Stimulated activated CD4-positive, alpha-beta T cell treated with anti-CD3 and anti-CD28 coated beads, Interleukin-4, amount 100 ng/mL, for 24 hours (primary cell): Measurements from ENCODE around the gene TENM4.

Source experiments
- DNase-seq: peaks from one replicate; pipeline ENCODE4 v3.0.0-alpha.2; 2020

The TENM4 gene

DNA sequence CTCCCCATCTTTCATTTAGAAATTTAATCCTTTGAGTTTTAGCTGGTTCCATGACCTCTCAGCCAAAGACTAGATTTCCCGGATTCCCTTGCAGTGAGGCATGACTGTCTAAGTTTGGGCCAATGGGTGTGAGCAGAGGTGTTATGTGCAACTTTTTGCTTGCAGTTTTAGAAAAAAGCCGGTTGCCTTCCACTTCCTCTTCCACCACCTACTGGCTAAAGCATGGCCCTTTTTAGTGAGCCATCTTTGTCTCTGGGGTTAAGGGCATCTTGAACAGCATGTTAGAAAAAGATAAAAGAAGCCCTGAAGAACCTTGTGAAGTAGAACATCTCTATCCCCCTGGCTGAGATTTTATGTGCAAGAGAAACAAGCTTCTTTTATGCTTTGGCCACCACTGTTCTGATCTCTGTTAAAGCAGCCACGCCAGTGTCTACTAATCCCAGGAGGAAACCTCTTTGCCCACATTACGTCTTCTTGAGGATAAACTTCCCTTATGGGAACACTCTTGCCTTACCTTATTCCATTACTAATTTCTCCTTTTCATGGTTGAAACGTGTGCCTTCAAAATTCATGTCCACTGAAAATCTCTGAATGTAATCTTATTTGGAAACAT is 279.9 kb downstream of the TENM4 start:
- DNase-seq, result no peak

DNA sequence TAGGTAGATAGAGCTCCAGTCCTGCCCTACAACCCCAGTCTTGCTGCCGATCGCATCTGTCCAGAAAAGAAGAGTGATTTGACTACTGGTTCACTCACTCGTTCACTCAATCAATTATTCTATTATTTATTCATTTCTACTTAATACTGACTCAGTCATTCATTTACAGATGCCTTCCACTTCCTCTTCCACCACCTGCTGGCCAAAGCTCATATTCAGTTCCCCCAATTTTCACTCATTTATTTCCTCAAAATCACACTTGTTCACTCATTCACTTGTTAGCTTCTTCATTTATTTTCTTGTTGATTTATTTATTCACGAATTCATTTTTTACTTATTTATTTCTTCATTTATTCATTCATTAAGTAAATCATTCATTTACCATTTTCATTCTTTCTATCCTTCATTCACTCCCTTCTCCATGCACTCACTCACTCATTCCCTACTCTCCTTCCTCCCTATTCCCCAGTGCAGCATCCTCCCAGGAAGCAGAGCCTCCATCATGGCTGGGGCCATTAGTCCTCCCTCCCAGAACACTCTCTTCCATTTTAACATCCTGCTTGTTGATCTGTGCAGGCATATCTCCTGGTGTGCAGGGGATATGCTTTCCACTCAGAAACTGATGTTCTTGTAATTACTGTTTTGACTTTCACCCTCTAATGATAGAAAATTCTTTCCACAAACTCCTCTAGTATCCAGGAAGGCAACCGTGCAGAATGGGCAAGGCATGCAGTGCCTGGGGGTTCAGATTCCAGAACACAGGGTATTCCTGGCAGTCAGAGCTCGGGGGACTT is 281.0 kb downstream of the TENM4 start:
- no peak for DNase-seq

DNA sequence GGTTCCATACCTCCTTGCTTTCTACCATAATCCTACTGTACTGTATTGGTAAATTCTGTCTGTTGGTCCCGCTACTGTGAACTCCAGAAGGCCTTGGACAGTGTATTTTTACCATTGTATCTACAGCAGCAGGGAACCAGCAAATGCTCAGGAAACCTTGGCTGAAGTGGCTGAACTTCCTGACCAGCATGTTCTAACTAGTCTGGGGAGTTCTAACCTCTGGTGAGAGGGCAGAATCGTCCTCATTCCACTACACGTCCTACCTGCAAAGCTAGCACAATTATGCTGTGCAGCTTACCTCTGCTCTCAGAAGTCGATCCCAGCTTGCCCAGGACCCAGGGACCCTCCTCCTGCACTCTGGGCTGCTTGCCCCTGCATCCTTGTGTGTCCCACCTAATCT is 283.1 kb downstream of the TENM4 start:
- DNase-seq, result no peak

DNA sequence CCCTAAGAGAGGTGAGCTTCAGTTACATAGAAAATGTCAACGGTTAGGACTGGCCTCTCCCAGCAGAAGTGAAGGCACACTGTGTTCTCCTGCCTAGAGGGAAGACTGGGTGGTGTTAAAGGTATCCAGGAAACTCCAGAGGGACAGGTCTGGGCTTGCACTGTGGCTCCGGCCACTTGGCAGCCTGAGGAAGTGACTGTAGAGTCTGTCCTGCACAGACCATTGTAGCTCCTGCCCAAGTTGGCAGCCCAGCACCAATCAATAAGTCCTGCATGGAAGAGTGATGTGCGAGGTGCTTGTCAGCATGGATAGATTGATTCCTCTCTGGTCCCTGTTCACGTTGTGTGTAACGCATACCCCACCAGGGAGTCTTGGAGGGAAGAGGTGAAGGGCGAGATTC is 284.8 kb downstream of the TENM4 start:
- no peak for DNase-seq

DNA sequence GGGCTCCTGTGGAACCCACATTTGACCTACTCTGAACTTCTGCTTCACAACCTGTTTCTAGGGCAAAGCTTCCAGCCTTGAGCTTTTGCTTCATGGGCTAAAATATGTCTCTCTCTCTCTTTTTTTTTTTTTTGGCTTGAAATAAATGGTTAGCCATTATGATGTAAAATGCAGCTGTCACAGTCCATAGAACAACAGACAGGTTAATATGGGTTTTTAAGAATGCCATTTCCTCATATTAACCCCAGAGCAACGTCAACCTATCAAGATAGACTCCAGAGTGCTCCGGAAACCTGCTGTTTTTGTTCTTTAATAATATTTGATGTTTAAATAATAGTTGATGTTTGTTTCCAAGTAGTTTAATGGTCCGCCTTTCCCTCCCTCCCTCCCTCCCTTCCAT is 285.6 kb downstream of the TENM4 start:
- no peak for DNase-seq

DNA sequence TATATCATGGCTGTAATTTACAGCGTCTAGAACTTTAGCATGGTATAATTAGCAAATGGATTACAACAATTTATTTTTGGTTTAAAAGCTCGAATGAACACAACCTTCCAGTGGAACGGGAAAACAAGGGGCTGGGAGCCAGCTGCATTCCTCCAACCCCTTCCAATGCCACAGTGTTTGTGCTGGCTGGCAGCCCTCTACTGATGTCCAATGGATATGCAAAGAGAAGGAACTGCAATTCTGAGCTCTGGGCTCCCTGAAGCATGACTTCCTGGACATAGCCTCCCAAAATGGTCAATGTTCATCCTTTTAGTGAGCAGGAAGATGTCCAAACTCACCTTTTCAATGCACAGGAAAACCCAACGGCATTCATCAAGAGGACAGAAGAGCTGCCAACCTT is 288.3 kb downstream of the TENM4 start:
- no peak for DNase-seq

DNA sequence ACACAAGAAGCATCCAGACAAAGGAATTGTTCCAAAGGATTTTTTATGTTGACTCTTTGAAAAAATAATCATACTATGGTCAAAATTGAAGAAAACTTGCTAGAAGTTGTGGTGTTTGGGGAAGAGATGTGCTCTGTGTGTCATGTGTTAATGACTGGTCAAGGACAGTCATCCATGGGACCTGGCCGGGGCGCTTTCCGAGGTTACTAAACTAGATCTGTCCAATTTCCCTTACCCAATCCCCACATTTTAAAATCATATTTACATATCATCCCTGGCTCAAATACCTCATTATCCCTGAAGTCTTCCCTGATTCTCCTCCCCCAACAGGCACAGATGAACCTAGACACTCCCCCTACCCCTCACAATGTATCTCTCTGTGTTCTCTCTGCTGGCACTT is 289.4 kb downstream of the TENM4 start:
- no peak for DNase-seq

DNA sequence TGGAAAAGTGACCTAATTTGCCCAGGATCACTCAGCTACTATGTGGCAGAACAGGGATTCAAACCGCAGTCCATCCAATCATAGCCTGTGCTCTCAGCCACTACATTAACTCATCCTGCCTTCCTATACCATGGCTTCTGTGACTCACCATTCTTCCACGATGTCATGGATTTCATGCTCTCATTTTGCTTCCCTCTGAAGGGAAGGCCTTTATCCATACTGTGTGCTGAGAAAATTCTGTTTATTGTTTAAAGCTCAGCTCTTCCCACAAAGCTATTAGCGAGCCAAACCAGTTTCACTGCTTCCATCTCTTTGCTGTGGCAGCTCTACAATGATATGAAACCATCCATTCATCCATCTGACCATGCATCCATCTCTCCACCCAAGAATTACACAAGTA is 289.9 kb downstream of the TENM4 start:
- no peak for DNase-seq

DNA sequence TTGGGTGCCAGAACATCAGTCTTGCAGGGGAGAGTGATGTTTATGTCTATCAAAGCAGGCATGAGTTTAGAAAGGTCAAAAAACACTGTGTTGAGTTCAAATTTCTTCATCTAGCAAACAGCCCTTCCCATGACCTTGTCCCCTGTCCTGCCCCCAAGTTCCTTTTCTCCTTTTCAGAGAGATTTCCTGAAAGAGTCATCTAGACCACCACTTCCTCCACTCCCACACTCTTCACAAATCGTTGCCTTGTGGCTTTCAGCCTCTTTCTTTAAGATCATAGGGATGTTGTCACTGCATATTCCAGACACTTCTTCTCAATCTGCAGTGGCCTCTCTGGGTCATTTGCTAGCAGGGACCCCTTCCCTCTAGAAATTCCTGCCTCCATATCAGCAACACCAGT is 290.5 kb downstream of the TENM4 start:
- DNase-seq, result no peak

DNA sequence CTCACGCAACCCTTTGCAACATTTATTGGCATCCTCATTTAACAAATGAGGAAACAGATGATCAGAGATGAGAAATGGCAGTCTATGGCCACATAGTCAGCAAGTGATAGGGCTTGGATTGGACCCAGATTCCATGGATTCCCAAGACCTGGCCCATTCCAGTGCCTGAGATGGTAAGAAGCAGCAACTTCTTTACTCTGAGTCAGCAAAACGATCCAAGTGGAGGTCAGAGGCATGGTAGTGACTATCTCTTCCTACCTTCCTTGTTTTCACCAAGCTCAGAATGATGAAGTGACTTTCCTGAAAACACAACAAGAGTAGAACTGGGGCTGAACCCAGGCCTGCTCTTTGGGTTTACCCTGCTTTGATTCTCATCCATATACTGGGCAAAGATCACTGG is 293.1 kb downstream of the TENM4 start:
- DNase-seq, result no peak

DNA sequence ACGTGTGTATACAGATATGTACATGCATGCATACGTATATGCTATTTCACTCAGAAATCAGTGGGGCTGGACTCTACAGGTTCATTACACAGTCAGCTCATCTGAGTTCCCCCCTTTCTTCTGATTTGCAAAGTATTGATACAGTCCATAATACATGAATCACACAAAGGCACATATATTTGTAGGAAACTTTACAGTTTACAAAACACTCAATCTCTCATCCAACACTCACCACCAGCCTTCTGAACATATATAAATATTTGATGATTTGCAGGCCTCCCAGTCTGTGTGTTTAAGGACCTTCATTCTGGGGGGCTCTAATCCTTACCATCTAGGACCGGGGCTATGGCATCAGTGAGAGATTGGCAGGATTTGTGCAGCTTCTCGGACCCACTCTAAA is 293.8 kb downstream of the TENM4 start:
- DNase-seq, result no peak

DNA sequence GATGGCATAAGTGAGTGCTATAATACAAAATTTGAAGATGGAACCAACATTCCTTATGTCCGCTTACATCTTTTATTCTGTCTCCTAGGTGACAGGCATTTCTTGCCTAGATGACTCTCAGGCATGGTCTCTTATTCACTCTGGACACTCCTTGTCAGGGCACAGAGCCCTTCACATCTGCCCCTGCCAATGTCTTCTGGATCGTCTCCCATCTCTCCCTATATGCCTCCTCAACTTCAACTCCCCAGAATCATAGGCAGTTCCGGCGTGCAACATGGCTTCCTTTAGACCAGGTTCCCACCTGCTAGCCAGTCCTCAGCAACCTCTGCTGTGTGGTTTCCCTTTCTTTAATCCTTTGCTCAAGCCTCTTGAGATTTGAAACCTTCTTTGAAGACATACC is 300.9 kb downstream of the TENM4 start:
- DNase-seq, result no peak

DNA sequence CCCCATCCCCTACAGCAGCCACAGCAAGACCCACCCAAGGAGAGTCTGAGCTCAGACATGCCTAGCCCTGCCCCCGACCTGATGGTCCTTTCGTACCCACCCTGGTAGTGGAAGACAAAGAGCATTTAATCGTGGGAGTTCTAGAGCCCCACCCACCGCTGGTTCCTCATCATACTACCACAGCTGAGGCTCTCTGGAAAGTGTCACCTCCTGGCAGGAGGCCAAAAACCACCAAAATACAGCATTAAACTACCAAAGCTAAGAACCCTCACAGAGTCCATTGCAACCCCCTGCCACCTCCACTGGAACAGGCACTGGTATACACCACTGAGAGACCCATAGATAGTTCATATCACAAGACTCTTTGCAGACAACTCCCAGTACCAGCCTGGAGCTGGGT is 311.1 kb downstream of the TENM4 start:
- no peak for DNase-seq

DNA sequence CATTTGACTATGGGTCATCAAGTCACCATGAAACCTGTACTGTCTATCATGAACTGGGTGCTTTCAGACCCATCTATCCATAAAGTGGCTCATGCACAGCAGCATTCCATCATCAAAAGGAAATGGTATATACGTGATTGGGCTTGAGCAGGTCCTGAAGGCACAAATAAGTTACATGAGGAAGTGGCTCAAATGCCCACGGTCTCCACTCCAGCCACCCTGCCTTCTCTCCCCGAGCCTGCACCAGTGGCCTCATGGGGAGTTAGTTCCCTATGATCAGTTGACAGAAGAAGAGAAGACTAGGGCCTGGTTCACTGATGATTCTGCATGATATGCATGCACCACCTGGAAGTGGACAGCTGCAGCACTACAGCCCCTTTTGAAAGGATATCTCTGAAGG is 312.5 kb downstream of the TENM4 start:
- DNase-seq, result no peak

DNA sequence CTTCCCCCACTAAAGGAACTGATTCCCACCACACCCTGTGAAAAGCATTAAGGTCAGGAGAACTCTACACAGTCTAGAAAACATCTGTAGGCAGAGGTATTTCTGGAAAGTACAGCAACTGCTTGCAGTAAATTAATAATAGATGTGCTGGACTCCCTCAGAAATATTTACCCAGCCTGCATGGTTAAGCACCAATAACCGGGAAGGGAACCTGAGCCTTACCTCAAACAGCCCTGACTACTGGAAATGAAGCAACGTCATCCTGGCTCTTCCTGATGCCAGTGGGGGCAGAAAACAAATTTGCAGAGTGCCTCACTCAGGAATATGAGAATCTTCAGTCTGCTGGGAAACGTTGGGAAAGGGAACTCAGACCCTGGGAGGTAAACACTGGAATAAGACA is 318.1 kb downstream of the TENM4 start:
- no peak for DNase-seq

DNA sequence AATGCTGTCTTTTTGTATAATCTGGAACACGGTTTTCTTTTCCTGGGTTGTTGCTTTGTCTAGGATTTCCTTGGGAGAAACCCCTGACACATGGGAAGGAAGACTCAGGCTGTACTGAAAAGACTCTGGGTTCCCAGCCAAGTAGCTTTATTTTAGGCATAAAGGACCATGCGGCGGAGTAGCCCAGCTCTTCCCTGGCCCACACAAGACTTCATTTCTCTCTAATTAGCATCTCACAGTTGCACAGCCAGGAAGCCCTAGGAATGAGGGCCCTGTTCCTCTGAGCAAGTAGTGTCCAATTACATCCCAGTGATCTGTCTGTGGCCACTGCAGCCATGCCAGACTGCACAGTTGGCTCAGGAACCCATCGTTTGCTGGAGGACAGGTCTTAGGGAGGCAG is 319.5 kb downstream of the TENM4 start:
- no peak for DNase-seq

DNA sequence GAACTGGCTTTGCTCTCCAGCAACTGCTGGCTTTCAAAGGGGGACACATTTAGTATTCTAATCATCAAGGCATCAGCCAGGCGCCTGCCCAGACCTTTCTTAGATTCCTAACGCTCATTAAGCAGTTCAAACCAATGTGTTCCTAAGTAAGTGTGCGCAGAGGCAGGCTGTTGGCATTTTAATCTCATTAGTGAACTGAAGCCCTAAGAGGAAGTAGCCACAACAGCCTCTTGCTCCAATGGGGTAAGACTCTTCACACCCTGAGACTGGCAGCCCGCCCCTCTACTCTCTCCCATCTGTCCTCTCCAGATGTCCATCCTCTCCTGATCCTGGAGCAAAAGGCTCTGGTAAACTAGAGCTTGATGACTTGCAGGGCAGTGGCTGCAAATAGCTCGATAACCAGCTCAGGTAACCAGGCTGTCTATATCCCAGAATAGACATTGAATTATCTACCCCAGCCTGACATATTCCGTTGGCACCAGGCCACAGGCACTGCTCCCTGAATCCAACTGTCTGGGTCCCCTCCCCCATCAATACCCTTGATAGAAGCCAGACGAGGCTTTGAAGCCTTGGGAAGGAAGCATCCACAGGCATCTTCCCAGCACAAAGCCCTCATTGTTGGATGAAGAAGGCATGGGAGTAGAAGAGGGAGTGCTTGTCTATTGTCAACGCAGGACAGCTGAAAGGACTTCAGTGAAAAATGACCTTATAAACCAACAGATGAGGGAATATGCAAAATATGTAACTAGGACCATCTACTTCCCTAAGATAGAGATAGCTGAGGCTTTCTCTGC is 321.1 kb downstream of the TENM4 start:
- no peak for DNase-seq

DNA sequence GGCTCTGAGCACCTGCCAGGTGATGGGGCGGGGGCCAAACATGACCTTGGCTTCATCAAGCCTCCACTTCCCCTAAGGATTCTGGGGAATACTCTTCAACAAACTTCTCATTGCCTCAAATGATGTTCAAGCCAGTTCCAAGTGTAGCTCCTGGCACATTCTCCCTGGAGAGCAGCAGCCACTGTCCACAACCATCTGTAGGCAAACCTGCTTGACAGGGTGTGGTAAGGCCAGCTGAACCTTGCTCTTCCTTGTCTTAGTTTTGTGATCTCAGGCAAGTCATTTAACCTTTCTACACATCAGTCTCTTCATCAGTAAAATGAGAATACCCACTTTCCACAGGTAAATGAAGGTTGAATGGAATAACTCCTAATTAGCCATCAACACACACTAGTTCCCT is 323.3 kb downstream of the TENM4 start:
- no peak for DNase-seq

DNA sequence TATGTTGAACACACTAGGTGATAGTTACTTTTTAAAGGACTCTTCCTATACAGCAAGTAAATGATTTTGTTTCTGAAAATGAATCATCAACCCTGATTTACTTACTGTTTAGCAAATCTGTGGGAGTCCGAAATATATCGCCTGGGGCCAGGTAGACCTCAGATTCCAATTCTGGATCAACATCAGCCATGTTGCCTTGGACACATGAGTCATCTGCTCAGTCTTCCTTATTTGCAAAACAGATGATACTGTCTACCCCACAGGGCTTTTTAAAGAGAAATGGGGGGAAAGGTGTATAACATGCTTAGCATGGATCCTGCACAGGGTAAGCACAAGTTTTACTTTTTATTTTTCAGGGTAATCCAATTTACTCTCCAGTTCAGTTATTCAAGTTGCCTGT is 324.2 kb downstream of the TENM4 start:
- DNase-seq, result no peak

DNA sequence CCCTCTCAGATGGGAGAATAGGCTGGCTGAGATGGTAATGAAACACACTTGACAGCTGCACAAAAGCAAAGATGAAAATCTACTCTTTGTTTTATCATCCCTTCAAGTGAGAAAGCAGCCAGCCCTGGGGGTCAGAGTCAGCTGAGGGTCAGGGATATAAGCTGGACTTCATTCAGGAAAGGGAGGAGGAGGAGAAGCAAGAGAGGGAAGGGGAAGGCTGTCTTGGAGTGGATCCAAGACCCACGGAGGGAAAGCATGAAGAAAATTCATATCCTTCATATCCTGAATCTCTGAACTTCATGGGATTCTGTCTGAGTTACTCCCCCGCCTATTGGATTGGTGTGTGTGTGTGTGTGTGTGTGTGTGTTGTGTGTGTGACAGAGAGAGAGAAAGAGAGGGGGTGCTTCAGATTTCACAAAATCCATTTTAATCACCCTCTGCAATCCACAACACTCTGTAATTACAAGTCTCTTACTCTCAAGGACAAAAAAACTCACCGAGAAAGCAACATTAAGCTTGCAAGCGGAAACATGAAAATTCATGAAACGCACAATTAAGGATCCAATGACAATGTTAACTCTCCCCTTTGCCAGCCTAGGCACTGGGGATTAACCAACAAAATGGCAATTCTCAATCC is 327.7 kb downstream of the TENM4 start:
- DNase-seq, result no peak

DNA sequence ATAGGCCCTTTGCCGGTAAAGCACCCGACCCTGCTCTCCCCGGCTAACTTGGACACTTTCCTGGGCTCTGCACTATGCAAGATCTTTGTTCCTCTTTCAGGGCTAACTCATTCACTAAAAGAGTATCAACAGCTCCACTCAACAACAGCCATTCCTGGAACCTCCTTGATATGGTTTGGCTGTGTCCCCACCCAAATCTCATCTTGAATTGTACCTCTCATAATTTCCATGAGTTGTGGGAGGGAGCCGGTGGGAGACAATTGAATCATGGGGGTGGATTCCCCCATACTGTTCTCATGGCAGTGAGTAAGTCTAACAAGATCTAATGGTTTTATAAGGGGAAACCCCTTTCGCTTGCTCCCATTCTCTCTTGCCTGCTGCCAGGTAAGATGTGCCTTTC is 330.0 kb downstream of the TENM4 start:
- no peak for DNase-seq

DNA sequence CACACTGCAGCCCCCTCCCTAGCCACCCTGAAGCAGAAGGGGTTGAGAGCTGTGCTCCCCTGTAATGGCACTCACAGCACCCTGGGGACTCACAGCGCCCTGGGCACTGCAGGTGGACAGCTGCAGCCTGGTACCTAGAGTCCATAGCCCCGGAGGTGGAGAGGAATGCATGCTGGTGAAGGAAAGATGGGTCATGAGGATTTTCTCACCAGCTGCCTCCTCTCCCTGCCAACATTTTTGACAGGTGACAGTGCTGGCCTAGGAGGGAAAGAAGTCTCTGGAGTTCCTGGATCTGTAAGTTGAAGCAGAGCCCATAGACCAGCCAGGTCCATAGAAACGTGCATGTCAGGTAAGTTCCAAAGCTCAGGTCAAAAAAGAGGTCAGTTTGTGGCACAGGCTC is 330.5 kb downstream of the TENM4 start:
- DNase-seq, result no peak

DNA sequence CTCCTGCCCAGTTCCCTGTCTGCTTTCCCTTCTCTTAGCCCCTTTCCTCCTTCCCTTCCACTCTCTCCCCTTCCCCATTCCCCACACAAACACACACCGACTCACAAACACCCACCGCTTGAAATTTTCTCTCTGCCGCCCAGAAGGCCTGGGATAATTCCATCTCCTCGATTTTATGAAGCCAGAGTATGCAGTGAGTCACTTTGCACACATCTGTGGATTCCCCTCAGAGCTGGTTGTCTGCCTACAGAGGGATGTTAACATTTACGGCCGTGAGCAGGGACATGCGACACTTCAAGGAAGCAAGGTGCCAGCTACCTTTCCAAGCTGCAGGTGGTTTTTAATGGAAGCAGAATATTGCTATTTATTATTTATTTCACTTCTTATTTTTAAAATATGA is 332.0 kb downstream of the TENM4 start:
- DNase-seq, result no peak

DNA sequence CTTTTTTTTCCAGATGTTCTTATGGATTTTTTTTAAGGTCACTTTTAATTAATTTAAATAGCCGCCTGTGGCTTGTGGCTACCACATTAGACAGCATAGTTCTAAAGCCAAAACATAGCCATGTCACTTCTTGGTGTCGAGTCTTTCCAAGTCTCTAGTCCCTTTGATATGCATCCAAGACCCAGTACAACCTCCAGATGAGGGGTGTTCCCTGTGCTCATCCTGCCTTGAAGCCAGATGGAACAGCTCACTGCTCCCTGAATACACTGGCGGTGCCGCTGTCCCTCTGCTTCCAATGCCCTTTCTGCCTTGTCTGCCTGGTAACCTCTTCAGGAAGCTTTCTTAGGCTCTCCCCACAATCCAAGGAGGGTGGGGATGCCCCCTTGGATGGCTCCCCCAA is 338.0 kb downstream of the TENM4 start:
- DNase-seq, result no peak
